ENCODE results near the gene F2RL2.

The F2RL2 gene

DNA sequence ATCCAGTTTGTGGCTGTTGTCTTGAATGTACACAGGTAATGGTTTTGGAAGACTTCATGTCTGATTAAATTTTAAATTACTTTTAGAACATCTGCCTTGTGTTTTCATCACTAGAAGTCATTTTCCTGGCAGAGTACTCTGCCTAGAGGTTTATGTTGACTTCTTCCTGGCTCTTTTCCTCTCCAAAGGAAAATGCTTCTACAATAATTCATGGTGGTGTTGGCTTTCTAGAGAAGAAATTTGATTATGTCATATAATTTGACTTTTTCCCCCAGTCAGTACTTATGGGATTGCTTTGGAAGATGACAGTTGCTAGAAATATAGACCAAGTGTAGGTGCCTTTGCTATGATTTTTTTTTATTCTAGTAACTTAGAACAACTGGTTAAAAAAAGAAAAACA, 46.8 kb downstream of the F2RL2 start:
- DNase-seq (ENCODE audit: low spot score) = no peak
- TF ChIP-seq, protein P1, sequence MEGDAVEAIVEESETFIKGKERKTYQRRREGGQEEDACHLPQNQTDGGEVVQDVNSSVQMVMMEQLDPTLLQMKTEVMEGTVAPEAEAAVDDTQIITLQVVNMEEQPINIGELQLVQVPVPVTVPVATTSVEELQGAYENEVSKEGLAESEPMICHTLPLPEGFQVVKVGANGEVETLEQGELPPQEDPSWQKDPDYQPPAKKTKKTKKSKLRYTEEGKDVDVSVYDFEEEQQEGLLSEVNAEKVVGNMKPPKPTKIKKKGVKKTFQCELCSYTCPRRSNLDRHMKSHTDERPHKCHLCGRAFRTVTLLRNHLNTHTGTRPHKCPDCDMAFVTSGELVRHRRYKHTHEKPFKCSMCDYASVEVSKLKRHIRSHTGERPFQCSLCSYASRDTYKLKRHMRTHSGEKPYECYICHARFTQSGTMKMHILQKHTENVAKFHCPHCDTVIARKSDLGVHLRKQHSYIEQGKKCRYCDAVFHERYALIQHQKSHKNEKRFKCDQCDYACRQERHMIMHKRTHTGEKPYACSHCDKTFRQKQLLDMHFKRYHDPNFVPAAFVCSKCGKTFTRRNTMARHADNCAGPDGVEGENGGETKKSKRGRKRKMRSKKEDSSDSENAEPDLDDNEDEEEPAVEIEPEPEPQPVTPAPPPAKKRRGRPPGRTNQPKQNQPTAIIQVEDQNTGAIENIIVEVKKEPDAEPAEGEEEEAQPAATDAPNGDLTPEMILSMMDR (IDR thresholded peaks at IDR 0.05; ENCODE audit: borderline replicate concordance, control extremely low read depth, extremely low read depth, insufficient read depth, missing control alignments) = no peak
- in situ Hi-C loops (cut with MboI; ENCODE audit: low sequenced_read_pairs, unreplicated experiment) = no loop called here

DNA sequence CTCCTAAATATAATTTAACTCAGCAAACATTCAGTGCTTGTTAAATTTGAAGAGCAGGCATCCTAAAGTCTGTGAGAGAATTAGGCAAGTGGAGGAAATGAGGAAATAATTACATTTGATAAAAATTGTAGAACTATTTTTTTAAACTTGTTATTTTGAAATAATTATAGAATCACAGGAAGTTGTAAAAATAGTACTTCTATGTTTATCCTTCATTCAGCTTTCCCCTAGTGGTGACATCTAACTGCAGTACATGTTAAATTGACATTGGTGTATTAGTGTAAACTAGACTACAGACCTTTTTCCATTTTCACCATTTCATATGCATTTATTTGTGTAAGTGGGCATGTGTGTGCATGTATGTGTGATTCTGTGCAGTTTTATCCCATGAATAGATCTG, 51.6 kb downstream of the F2RL2 start:
- no peak for DNase-seq (ENCODE audit: low spot score)
- TF ChIP-seq, protein P1 (IDR thresholded peaks at IDR 0.05; ENCODE audit: borderline replicate concordance, control extremely low read depth, extremely low read depth, insufficient read depth, missing control alignments) = peak; percentile 13
- in situ Hi-C loops (cut with MboI; ENCODE audit: low sequenced_read_pairs, unreplicated experiment) = no loop called here

DNA sequence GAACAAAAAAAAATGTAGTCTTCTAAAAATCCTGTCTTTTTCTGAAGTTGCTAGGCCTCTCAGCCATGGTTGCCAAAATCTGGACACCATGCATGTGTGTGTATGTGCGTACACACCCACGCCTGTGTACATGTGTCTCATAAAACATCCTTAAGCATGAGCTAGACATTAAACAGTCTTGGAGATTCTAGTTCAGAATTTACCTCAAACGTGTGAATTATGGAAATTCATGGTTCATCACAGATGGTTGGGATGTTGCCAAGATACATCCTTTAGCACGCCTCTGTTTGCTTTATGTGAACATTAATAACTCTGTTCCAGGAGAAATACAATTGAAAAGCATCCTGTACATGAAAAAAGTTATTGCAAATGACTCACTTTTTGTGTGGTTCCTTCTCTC, 53.0 kb downstream of the F2RL2 start:
- in situ Hi-C loops (cut with MboI; ENCODE audit: low sequenced_read_pairs, unreplicated experiment) = no loop called here
- TF ChIP-seq, protein P1 (IDR thresholded peaks at IDR 0.05; ENCODE audit: borderline replicate concordance, control extremely low read depth, extremely low read depth, insufficient read depth, missing control alignments) = no peak
- no peak for DNase-seq (ENCODE audit: low spot score)
